Testis (tissue), 2 donors: ENCODE results near the gene SMAD1.

Experiments
- CTCF ChIP-seq, 3 experiments: fragments of 450-650 bp in 2 of 3; fragments of 200-600 bp in 1 of 3; sonication (generic) in 1 of 3; IDR thresholded peaks; one replicate each; pipeline ENCODE4 v1.5.1; 2016 to 2019; ENCODE audit warnings: antibody characterized with exemption in 3 of 3, mild to moderate bottlenecking in 2 of 3, moderate library complexity in 1 of 3
- POLR2A ChIP-seq: fragments of 450-650 bp; IDR thresholded peaks from one replicate; pipeline ENCODE4 v1.6.1; 2017; ENCODE audit warnings: antibody characterized with exemption, mild to moderate bottlenecking, moderate library complexity

GRCh38 chr4:145453163-145453520 is 28.5 kb upstream of the SMAD1 start:
- TF ChIP-seq CTCF (IDR thresholded peaks at IDR 0.05) = no peak
- TF ChIP-seq POLR2A = no peak
